ENCODE results near the gene DGKG.

- TF ChIP-seq SP1 (IDR thresholded peaks at IDR 0.05; ENCODE audit: low read depth, low read length), result no peak
- TF ChIP-seq CTCF (IDR thresholded peaks at IDR 0.05 in 2 of 3, conservative IDR thresholded peaks at IDR 0.05 in 1 of 3; ENCODE audit: control insufficient read depth in 2 of 3, extremely low read depth in 1 of 3, insufficient read depth in 1 of 3, low read depth in 3 of 3, low read length in 3 of 3), result no peak
- TF ChIP-seq EP300 (IDR thresholded peaks at IDR 0.05; ENCODE audit: borderline replicate concordance in 1 of 2, control insufficient read depth in 1 of 2, low read depth in 2 of 2, low read length in 2 of 2), result no peak
- TF ChIP-seq POLR2AphosphoS5 (IDR thresholded peaks at IDR 0.05; ENCODE audit: low read length), result no peak
- no peak for TF ChIP-seq TCF12 (IDR thresholded peaks at IDR 0.05; ENCODE audit: low read depth, low read length)
- no peak for TF ChIP-seq POLR2A (IDR thresholded peaks at IDR 0.05; ENCODE audit: low read depth, low read length)
- no peak for TF ChIP-seq SREBF1 (IDR thresholded peaks at IDR 0.05; ENCODE audit: low read length)
- TF ChIP-seq RELA (IDR thresholded peaks at IDR 0.05; ENCODE audit: borderline replicate concordance, partially characterized antibody), result no peak
- no peak for TF ChIP-seq HCFC1 (IDR thresholded peaks at IDR 0.05; ENCODE audit: low read length)
- TF ChIP-seq BRCA1 (IDR thresholded peaks at IDR 0.05; ENCODE audit: low read depth, low read length), result no peak
Observed at GRCh38 chr3:186167646-186168395, 194.2 kb downstream of the DGKG start.
